Panc1 (cell line): Measurements from ENCODE around the gene SENP6. TPM values are rescaled to one million over a fixed set of nuclear protein-coding genes. Genes with fewer than 3 reads are reported as not detected.

ENCODE experiments used
- ATAC-seq: fragments of 200-7000 bp; cut with Tn5 transposase; 2 replicates; pipeline ENCODE4 v1.9.1; 2020; ENCODE audit warnings: mild to moderate bottlenecking, moderate library complexity
- BruUV-seq: library from RNA; stranded (reverse); fragments of 400-500 nt; replicated peaks from 2 replicates; lab custom pipeline; 2021; lab: Mats Ljungman, UMichigan
- CTCF ChIA-PET: fragments of 300-600 bp; sonication (Branson Sonifier 250); formaldehyde crosslinking; loops from one replicate; lab custom pipeline; 2022; ENCODE audit warnings: antibody characterized with exemption; lab: Charles Lee
- POLR2A ChIA-PET: fragments of 300-600 bp; sonication (Branson Sonifier 250); formaldehyde crosslinking; loops from one replicate; lab custom pipeline; 2022; ENCODE audit warnings: antibody characterized with exemption; lab: Charles Lee
- DNase-seq: peaks from one replicate; pipeline ENCODE4 v3.0.0-alpha.2; 2010; ENCODE audit warnings: low read depth, low spot score
- H3K27ac ChIP-seq: 2 replicates; pipeline ENCODE4 v1.5.1; 2011; ENCODE audit warnings: mild to moderate bottlenecking, low read length, inconsistent platforms
- H3K27me3 ChIP-seq: fragments of 200-500 bp; sonication (Bioruptor generic); 2 replicates; pipeline ENCODE4 v1.6.0; 2014; ENCODE audit warnings: low read length, inconsistent platforms; ENCODE audit not compliant: control insufficient read depth, insufficient read depth
- H3K36me3 ChIP-seq: fragments of 200-500 bp; sonication (Bioruptor generic); 2 replicates; pipeline ENCODE4 v1.5.1; 2014; ENCODE audit warnings: inconsistent platforms, mild to moderate bottlenecking, low read length, moderate library complexity; ENCODE audit not compliant: control insufficient read depth, insufficient read depth
- H3K4me1 ChIP-seq: 2 replicates; pipeline ENCODE4 v1.5.1; 2011; ENCODE audit warnings: inconsistent platforms, mild to moderate bottlenecking, low read length, moderate library complexity; ENCODE audit not compliant: control insufficient read depth, insufficient read depth
- H3K4me3 ChIP-seq, 2 experiments: 2 replicates each; pipeline ENCODE4 v1.5.1; 2011 to 2012; ENCODE audit warnings: low read depth in 2 of 2, low read length in 2 of 2, mild to moderate bottlenecking in 2 of 2, inconsistent platforms in 1 of 2, moderate library complexity in 1 of 2
- H3K9me3 ChIP-seq: fragments of 200-500 bp; sonication (Bioruptor generic); 2 replicates; pipeline ENCODE4 v1.5.1; 2014; ENCODE audit warnings: low read depth, mild to moderate bottlenecking, inconsistent platforms, low read length, moderate library complexity; ENCODE audit not compliant: control insufficient read depth, insufficient read depth
- CTCF ChIP-seq: fragments of 450-650 bp; IDR thresholded peaks from 2 replicates; pipeline ENCODE4 v1.5.1; 2017; ENCODE audit warnings: mild to moderate bottlenecking
- POLR2AphosphoS5 ChIP-seq: IDR thresholded peaks from 2 replicates; pipeline ENCODE4 v1.6.1; 2012; ENCODE audit warnings: mild to moderate bottlenecking, low read depth, low read length, moderate library complexity
- REST ChIP-seq, 2 experiments: IDR thresholded peaks; 2 replicates each; pipeline ENCODE4 v1.6.1; 2011 to 2012; ENCODE audit warnings: low read depth in 2 of 2, control low read depth in 1 of 2, low read length in 1 of 2, mild to moderate bottlenecking in 1 of 2, moderate library complexity in 1 of 2; ENCODE audit not compliant: insufficient read depth in 1 of 2
- SIN3A ChIP-seq: IDR thresholded peaks from 2 replicates; pipeline ENCODE4 v1.6.1; 2012; ENCODE audit warnings: low read depth, mild to moderate bottlenecking, low read length, moderate library complexity, borderline replicate concordance; ENCODE audit not compliant: insufficient read depth
- TCF7L2 ChIP-seq: IDR thresholded peaks from 2 replicates; pipeline ENCODE4 v1.6.1; 2011; ENCODE audit warnings: mild to moderate bottlenecking, low read depth, low read length, inconsistent platforms
- in situ Hi-C: cut with HindIII; loops from 2 replicates; pipeline ENCODE4 v1.10.0; 2016; ENCODE audit warnings: low sequenced_read_pairs, low pct_unique_long_range_greater_than_20kb
- intact Hi-C: fragments of 100-400 bp; cut with micrococcal nuclease; formaldehyde crosslinking; loops from one replicate; pipeline ENCODE4 v1.10.0; 2022; ENCODE audit not compliant: unreplicated experiment
- total RNA-seq: library from RNA; stranded (reverse); gene quantifications from one replicate; pipeline ENCODE4 v1.2.1, GENCODE V29; 2021; ENCODE audit not compliant: unreplicated experiment

Gene SENP6
- total RNA-seq, 1 experiment from 2014 or later: 58.7 TPM

- BruUV-seq: no TSS peak
- H3K36me3 ChIP-seq: no peaks in the 10 kb centered on the region
- no peak for DNase-seq
- ChIA-PET POLR2A (no interaction called here), CTCF (no interaction called here)
- H3K4me1 ChIP-seq: no peaks in the 10 kb centered on the region
- in situ Hi-C loops (no loop called here), intact Hi-C loops (no loop called here)
- no peak overlapping the region for H3K27ac ChIP-seq
- ATAC-seq: no peak
- H3K27me3 ChIP-seq: no peaks in the 10 kb centered on the region
- no peak overlapping the region for H3K4me3 ChIP-seq
- TF ChIP-seq CTCF (no peak), SIN3A (no peak), TCF7L2 (no peak), POLR2AphosphoS5 (no peak), REST (IDR thresholded peaks at IDR 0.05; ENCODE audit: insufficient read depth in 1 of 2, low read depth in 2 of 2, low read length in 1 of 2) (no peak)
- no peaks in the 10 kb centered on the region for H3K9me3 ChIP-seq
These were observed 164.7 kb downstream of the SENP6 start for GRCh38 chr6:75766387-75766786.

Other genes with a start within 250 kb of the SENP6 start
- gene FILIP1, start 108.1 kb upstream of the SENP6 start, total RNA-seq: 0.26 TPM
- gene MYO6, start 147.4 kb downstream of the SENP6 start, total RNA-seq: 52.3 TPM